SK-N-SH treated with all-trans-retinoic acid at 6 μM for 48 hours (cell line): ENCODE data around the gene UCHL1.

Experiments used
- CREB5 ChIP-seq: fragments of 250-450 bp; sonication (Bioruptor Pico); IDR thresholded peaks from 2 replicates; pipeline ENCODE4 v1.5.1; 2020; ENCODE audit warnings: low read depth, mild to moderate bottlenecking, moderate library complexity
- ESRRG ChIP-seq: fragments of 250-450 bp; sonication (Bioruptor Pico); IDR thresholded peaks from 2 replicates; pipeline ENCODE4 v1.6.1; 2021; ENCODE audit warnings: mild to moderate bottlenecking
- PATZ1 ChIP-seq: fragments of 250-450 bp; sonication (Bioruptor Pico); IDR thresholded peaks from 2 replicates; pipeline ENCODE4 v1.8.0; 2020; ENCODE audit warnings: mild to moderate bottlenecking, moderate library complexity, borderline replicate concordance
- POU6F1 ChIP-seq: fragments of 250-450 bp; sonication (Bioruptor Pico); IDR thresholded peaks from 2 replicates; pipeline ENCODE4 v1.8.0; 2021; ENCODE audit warnings: low read depth, mild to moderate bottlenecking, moderate library complexity, borderline replicate concordance
- RARB ChIP-seq: fragments of 250-450 bp; sonication (Bioruptor Pico); IDR thresholded peaks from 2 replicates; pipeline ENCODE4 v1.8.0; 2021; ENCODE audit warnings: mild to moderate bottlenecking, moderate library complexity
- TCF4 ChIP-seq: fragments of 250-450 bp; sonication (Bioruptor Pico); IDR thresholded peaks from 2 replicates; pipeline ENCODE4 v1.8.0; 2021; ENCODE audit warnings: mild to moderate bottlenecking, moderate library complexity, borderline replicate concordance
- ZFP3 ChIP-seq: fragments of 250-450 bp; sonication (Bioruptor Pico); IDR thresholded peaks from 2 replicates; pipeline ENCODE4 v1.5.0; 2020; ENCODE audit warnings: mild to moderate bottlenecking, moderate library complexity
- ZNF565 ChIP-seq: fragments of 450-650 bp; formaldehyde crosslinking; conservative IDR thresholded peaks from 2 replicates; pipeline ENCODE4 v1.5.0; 2020; ENCODE audit warnings: low read depth, mild to moderate bottlenecking, moderate library complexity

GRCh38 chr4:41215969-41216293 lies 40.8 kb upstream of the UCHL1 start:
- no peak for TF ChIP-seq PATZ1 (CRISPR knock-in tag)
- no peak for TF ChIP-seq TCF4
- TF ChIP-seq POU6F1 (CRISPR knock-in tag) = no peak
- no peak for TF ChIP-seq RARB (CRISPR knock-in tag)
- TF ChIP-seq ZNF565 = no peak
- no peak for TF ChIP-seq ESRRG (CRISPR knock-in tag)
- TF ChIP-seq CREB5 (CRISPR knock-in tag) = no peak
- no peak for TF ChIP-seq ZFP3 (CRISPR knock-in tag)
